ENCODE results near the gene FGF8.
A peak's percentile ranks its signal among the peaks of the same experiment; 100 is the strongest.

Gene FGF8

GRCh38 chr10:101781984-101782810 is 6.3 kb upstream of the FGF8 start:
- DNase-seq: no peak

GRCh38 chr10:101781655-101781983 is 5.7 kb upstream of the FGF8 start:
- no peak for DNase-seq

- DNase-seq: no peak
Observed at GRCh38 chr10:101780818-101781654, 5.1 kb upstream of the FGF8 start.

GRCh38 chr10:101780187-101780817 is 4.4 kb upstream of the FGF8 start:
- DNase-seq: no peak

- peak; percentile 10 for DNase-seq
Observed at GRCh38 chr10:101779544-101780186, 3.8 kb upstream of the FGF8 start.

GRCh38 chr10:101778781-101779543 is 3.0 kb upstream of the FGF8 start:
- no peak for DNase-seq

- DNase-seq: no peak
Observed at GRCh38 chr10:101778151-101778780, 2.4 kb upstream of the FGF8 start.

GRCh38 chr10:101777619-101778145 is 1.8 kb upstream of the FGF8 start:
- DNase-seq: no peak

GRCh38 chr10:101776161-101776817 is 375 bp upstream of the FGF8 start:
- no peak for DNase-seq

- DNase-seq: no peak
Observed at GRCh38 chr10:101774589-101775272, 1.2 kb downstream of the FGF8 start.

- no peak for DNase-seq
Observed at GRCh38 chr10:101773923-101774588, 1.9 kb downstream of the FGF8 start.

GRCh38 chr10:101772895-101773761 is 2.8 kb downstream of the FGF8 start:
- DNase-seq: no peak

GRCh38 chr10:101772017-101772894 is 3.7 kb downstream of the FGF8 start:
- no peak for DNase-seq

- DNase-seq: no peak
Observed at GRCh38 chr10:101771380-101771779, 4.5 kb downstream of the FGF8 start.

- DNase-seq: no peak
Observed at GRCh38 chr10:101770331-101771215, 5.3 kb downstream of the FGF8 start.

- DNase-seq: no peak
Observed at GRCh38 chr10:101769541-101770180, 6.3 kb downstream of the FGF8 start.

Data from NCI-H1092 (cell line).